Esophagus squamous epithelium (tissue), 4 donors: ENCODE data around the gene OPTN.

Experiments used
- POLR2A ChIP-seq, 4 donors: fragments of 450-650 bp; IDR thresholded peaks; one replicate each; pipeline ENCODE4 v1.6.1; 2017; ENCODE audit warnings: antibody characterized with exemption in 4 of 4, mild to moderate bottlenecking in 4 of 4, moderate library complexity in 3 of 4
- TF ChIP-seq, protein P1 (sequence below), 6 experiments: fragments of 450-650 bp in 4 of 6; fragments of 200-600 bp in 2 of 6; sonication (generic) in 2 of 6; IDR thresholded peaks; one replicate each; pipeline ENCODE4 v1.5.1; 2016 to 2019; ENCODE audit warnings: antibody characterized with exemption in 6 of 6, mild to moderate bottlenecking in 4 of 6, moderate library complexity in 4 of 6

DNA sequence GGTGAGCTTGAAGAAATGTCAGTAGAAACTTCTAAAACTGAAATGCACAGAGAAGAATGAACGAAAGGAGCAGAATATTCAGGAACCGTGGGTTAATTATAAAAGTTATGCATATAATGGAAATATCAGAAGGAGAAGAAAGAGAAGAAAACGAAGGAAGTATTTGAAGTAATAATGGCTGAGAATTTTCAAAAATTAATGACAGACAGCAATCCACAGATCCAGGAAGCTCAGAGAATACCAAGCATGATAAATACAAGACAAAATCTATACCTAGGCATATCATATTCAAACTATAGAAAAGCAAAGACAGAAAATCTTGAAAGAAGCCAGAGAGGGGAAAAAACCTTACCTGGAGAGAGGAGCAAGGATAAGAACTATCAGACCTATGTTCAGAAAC, 44.9 kb downstream of the OPTN start:
- TF ChIP-seq, protein P1, sequence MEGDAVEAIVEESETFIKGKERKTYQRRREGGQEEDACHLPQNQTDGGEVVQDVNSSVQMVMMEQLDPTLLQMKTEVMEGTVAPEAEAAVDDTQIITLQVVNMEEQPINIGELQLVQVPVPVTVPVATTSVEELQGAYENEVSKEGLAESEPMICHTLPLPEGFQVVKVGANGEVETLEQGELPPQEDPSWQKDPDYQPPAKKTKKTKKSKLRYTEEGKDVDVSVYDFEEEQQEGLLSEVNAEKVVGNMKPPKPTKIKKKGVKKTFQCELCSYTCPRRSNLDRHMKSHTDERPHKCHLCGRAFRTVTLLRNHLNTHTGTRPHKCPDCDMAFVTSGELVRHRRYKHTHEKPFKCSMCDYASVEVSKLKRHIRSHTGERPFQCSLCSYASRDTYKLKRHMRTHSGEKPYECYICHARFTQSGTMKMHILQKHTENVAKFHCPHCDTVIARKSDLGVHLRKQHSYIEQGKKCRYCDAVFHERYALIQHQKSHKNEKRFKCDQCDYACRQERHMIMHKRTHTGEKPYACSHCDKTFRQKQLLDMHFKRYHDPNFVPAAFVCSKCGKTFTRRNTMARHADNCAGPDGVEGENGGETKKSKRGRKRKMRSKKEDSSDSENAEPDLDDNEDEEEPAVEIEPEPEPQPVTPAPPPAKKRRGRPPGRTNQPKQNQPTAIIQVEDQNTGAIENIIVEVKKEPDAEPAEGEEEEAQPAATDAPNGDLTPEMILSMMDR (IDR thresholded peaks at IDR 0.05) = no peak
- TF ChIP-seq POLR2A (IDR thresholded peaks at IDR 0.05) = no peak
